Vagina (tissue), 2 donors: ENCODE measurements around the gene LIPG.

Source experiments
- POLR2A ChIP-seq, 2 donors: fragments of 450-650 bp; IDR thresholded peaks; one replicate each; pipeline ENCODE4 v1.6.1; 2017; ENCODE audit warnings: antibody characterized with exemption in 2 of 2, mild to moderate bottlenecking in 2 of 2, moderate library complexity in 2 of 2
- POLR2AphosphoS5 ChIP-seq, 2 donors: sonication (generic); formaldehyde crosslinking; IDR thresholded peaks; one replicate each; pipeline ENCODE4 v1.9.0; 2017; ENCODE audit warnings: antibody characterized with exemption in 2 of 2, mild to moderate bottlenecking in 2 of 2, low read depth in 1 of 2; ENCODE audit not compliant: insufficient read depth in 1 of 2
- TF ChIP-seq, protein P1 (sequence below), 3 experiments: fragments of 450-650 bp in 2 of 3; fragments of 200-600 bp in 1 of 3; sonication (generic) in 1 of 3; IDR thresholded peaks; one replicate each; pipeline ENCODE4 v1.5.1; 2017 to 2019; ENCODE audit warnings: antibody characterized with exemption in 3 of 3, mild to moderate bottlenecking in 2 of 3, moderate library complexity in 2 of 3

DNA sequence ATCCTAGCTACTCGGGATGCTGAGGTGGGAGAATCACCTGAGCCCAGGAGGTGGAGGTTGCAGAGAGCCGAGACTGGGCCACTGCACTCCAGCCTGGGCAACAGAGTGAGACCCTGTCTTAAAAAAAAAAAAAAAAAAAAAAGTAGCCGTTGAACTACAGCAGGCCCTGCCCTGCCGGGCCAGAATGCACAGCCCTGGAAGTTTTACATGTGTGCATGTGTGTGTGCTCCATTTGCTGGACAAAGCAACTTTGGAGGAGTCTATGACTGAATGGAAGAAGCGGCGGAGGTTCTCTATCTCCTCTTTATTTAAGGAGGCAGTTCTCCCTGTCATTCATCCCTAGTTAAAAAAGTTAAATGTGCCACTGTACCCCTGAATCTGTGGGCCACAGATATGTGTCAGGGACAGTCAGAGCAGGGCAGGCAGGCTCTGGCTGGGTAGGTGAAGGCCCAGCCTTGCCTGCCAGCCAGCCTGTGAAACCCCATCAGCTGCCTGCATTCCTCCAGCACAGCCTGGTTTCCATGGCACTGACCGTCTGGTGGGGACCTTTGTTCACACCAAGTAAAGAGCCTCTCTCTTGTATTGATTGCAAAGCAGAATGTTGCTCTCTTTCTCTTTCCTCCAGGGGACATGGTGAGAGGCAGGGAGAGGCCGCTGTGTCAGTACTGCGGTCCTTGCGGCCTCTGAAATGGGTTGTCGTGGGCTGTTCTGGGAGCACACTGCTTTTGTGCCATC is 10.9 kb downstream of the LIPG start:
- TF ChIP-seq POLR2A (IDR thresholded peaks at IDR 0.05) (no peak), POLR2AphosphoS5 (IDR thresholded peaks at IDR 0.05; ENCODE audit: insufficient read depth in 1 of 2, low read depth in 1 of 2) (no peak)
- TF ChIP-seq, protein P1, sequence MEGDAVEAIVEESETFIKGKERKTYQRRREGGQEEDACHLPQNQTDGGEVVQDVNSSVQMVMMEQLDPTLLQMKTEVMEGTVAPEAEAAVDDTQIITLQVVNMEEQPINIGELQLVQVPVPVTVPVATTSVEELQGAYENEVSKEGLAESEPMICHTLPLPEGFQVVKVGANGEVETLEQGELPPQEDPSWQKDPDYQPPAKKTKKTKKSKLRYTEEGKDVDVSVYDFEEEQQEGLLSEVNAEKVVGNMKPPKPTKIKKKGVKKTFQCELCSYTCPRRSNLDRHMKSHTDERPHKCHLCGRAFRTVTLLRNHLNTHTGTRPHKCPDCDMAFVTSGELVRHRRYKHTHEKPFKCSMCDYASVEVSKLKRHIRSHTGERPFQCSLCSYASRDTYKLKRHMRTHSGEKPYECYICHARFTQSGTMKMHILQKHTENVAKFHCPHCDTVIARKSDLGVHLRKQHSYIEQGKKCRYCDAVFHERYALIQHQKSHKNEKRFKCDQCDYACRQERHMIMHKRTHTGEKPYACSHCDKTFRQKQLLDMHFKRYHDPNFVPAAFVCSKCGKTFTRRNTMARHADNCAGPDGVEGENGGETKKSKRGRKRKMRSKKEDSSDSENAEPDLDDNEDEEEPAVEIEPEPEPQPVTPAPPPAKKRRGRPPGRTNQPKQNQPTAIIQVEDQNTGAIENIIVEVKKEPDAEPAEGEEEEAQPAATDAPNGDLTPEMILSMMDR (IDR thresholded peaks at IDR 0.05): no peak
